SIG-M5 treated with dmso at 0.1 percent for 504 hours (cell line): ENCODE data around the gene BCAP31.
A peak's percentile ranks its signal among the peaks of the same experiment; 100 is the strongest.

Source experiments
- DNase-seq: peaks from one replicate; lab custom pipeline; 2025; ENCODE audit not compliant: unreplicated experiment; lab: John Stamatoyannopoulos, UW

The BCAP31 gene

DNA sequence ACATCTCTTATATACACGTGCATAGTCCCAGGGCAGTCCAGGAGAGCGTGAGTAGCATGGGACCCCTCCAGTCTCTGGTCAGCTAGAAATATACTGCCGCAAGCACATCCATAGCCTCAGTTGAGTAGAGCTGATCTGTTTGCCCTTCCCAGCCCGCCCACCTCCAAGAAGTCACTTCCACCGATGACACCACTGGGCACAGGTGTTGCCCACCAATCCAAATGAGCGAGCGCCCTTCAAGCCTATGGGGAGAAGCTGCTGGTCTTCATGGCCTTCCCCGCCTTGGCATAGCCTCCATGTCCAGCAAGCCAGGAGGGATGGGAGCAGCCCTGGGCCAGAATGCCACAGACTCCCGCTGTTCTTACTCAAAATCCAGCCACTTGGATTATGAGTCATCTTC lies 67.0 kb downstream of the BCAP31 start:
- DNase-seq, result no peak

DNA sequence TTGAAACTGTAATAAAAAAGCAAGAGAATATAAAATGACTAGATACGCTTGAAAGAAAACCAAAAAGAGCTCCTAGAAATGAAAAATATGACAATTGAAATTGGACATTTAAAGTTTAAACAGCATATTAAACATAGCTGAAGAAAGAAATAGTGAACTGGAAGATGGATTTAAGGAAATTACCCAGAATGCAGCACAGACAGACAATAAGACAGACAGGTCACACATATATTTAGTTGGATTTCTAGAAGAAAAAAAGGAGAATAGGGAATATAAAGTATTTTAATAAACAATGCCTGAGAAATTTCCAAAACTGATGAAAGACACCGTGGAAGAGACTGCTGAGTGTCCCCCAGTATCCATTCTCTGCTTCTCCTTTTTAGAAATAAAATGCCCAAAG lies 70.6 kb downstream of the BCAP31 start:
- DNase-seq, result no peak

DNA sequence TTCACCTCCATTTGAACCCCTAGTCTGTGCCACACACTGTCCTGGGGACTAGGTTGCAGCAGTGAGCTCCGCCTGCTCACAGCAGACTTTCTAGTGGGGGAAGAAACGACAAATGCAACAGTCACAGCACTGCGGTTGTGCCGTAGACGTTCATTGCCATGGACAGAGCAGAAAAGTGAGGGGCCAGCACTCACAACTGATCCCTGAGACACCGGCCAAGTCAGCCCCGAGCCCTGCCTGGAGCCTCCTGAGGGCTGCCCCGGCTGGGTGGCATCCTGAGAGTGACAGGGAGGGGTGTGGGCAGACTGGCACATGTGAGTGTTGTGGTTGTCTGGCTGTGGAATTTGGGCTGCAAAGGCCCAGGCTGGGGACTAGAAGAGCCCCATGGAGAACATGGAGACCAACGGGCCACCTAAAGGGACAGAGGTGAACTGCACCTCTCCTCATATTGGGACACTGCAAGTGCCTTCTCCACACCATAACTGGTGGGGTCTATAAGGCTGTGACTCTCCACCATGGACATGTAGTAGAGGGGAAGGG lies 72.6 kb downstream of the BCAP31 start:
- peak; percentile 6 for DNase-seq

DNA sequence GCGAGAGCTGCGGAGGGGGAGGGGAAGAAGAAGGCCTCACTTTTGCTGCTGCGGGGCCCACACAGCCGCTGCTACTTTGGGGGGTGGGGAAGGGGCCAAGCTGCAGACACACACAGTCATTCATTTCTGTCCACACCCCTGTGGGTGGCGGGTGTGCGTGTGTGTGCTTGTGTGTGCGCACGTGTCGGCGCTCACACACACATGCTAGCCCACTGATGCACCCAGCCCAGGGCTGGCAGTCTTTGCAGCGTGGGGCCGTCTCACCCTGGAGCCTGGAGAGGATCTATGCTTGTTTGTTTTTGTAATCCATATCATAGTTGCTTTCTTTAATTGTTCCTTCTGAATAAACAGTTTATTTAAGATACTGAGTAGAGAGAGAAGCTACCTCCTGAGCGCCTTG lies 73.2 kb downstream of the BCAP31 start:
- DNase-seq, result no peak
